Measurements from ENCODE around the gene VSIG10. TPM values are rescaled to one million over a fixed set of nuclear protein-coding genes. Genes with fewer than 3 reads are reported as not detected.

Gene VSIG10
- total and polyA plus RNA-seq, 10 donors, result 4.9 to 22.9 (median 13.4) TPM

GRCh38 chr12:118148287-118148686 is 44.5 kb upstream of the VSIG10 start:
- Histone ChIP-seq H3K9me3 (no peaks in the 10 kb centered on the region), H3K4me3 (no peak overlapping the region), H3K27me3 (replicated peaks in 1 of 7) (no peaks in the 10 kb centered on the region), H3K27ac (peak overlapping the region in 1 of 8 donors; percentile 6), H3K4me1 (no peaks in the 10 kb centered on the region), H3K36me3 (peaks cover 0 to 100% (median 53%) of the 10 kb centered on the region in 6 donors)
- TF ChIP-seq CTCF (IDR thresholded peaks at IDR 0.05 in 8 of 11, conservative IDR thresholded peaks at IDR 0.05 in 3 of 11), result no peak
- TF ChIP-seq POLR2AphosphoS5 (IDR thresholded peaks at IDR 0.05), result no peak
- no peak for TF ChIP-seq POLR2A (IDR thresholded peaks at IDR 0.05)
- intact Hi-C loops (cut with DNase I; ENCODE audit: low total_unique reads), result no loop called here
- no peak for DNase-seq
- WGBS, 5 donors, result 95 to 98% (median 95%) methylated on average over 5 of the region's 5 CpGs

DNA sequence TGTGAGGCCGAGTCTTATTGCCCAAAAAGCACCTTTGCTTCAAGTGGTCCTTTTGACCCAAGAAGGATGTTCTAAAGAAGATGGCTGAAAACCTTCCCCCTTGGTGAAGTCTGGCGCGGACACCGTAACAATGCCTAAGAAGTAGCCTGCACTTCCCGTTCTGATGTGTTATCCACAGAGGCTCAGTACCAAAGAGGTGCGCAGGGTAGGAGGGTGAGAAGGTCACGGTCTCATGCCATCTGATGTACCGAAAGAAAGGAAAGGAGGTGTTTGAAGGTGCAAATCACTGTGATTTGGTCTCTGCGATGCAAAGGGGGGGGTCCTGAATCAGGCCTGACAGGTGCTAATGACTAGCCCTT is 42.0 kb upstream of the VSIG10 start:
- H3K4me3 ChIP-seq, result no peak overlapping the region
- WGBS, 5 donors, result 82 to 89% (median 85%) methylated on average over 9 of the region's 9 CpGs
- no peaks in the 10 kb centered on the region for H3K9me3 ChIP-seq
- no peaks in the 10 kb centered on the region for H3K4me1 ChIP-seq
- H3K27me3 ChIP-seq (replicated peaks in 1 of 7), result no peaks in the 10 kb centered on the region
- intact Hi-C loops (cut with DNase I; ENCODE audit: low total_unique reads), result no loop called here
- TF ChIP-seq POLR2AphosphoS5 (IDR thresholded peaks at IDR 0.05) (peak in 1 of 3 donors; percentile 12), POLR2A (IDR thresholded peaks at IDR 0.05) (no peak)
- peak overlapping the region in 3 of 8 donors; percentile 21 to 61 (median 31) for H3K27ac ChIP-seq
- peaks cover 0 to 100% (median 48%) of the 10 kb centered on the region in 6 donors for H3K36me3 ChIP-seq
- no peak for DNase-seq

DNA sequence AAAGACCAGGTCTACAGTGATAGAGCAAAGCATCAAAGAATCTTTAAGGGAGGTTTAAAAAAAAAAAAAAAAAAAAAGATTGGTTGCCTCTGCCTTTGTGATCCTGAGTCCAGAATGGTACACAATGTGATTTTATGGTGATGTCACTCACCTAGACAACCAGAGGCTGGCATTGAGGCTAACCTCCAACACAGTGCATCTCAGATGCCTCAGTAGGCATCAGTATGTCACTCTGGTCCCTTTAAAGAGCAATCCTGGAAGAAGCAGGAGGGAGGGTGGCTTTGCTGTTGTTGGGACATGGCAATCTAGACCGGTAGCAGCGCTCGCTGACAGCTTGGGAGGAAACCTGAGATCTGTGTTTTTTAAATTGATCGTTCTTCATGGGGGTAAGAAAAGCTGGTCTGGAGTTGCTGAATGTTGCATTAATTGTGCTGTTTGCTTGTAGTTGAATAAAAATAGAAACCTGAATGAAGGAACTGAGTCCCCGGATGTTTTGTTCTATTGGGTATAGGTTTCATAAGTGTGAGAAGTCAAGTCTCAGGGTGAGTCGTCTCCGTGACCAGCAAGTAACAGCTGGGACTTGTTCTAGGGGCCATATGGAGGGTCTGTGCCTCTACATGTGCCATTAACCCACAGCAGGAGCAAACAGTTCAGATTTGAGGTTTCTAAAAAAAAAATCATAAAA is 41.4 kb upstream of the VSIG10 start:
- no peak for DNase-seq
- 75 to 82% (median 80%) methylated on average over 7 of the region's 7 CpGs for WGBS, 5 donors
- Histone ChIP-seq H3K4me1 (no peaks in the 10 kb centered on the region), H3K27me3 (replicated peaks in 1 of 7) (no peaks in the 10 kb centered on the region), H3K4me3 (no peak overlapping the region), H3K9me3 (no peaks in the 10 kb centered on the region), H3K27ac (peak overlapping the region in 3 of 8 donors; percentile 21 to 61 (median 31)), H3K36me3 (peaks cover 0 to 100% (median 49%) of the 10 kb centered on the region in 6 donors)
- no peak for TF ChIP-seq POLR2A (IDR thresholded peaks at IDR 0.05)
- no peak for TF ChIP-seq POLR2AphosphoS5 (IDR thresholded peaks at IDR 0.05)
- TF ChIP-seq CTCF (IDR thresholded peaks at IDR 0.05 in 8 of 11, conservative IDR thresholded peaks at IDR 0.05 in 3 of 11), result no peak
- intact Hi-C loops (cut with DNase I; ENCODE audit: low total_unique reads), result no loop called here

DNA sequence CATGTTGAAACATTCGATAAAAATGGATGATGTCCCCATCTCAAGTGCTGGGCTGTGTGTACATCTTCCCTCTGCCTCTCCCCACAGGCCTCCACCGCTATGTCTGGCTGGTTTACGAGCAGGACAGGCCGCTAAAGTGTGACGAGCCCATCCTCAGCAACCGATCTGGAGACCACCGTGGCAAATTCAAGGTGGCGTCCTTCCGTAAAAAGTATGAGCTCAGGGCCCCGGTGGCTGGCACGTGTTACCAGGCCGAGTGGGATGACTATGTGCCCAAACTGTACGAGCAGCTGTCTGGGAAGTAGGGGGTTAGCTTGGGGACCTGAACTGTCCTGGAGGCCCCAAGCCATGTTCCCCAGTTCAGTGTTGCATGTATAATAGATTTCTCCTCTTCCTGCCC is 40.7 kb upstream of the VSIG10 start:
- DNase-seq, result no peak
- intact Hi-C loops (cut with DNase I; ENCODE audit: low total_unique reads), result no loop called here
- 94 to 99% (median 95%) methylated on average over 13 of the region's 13 CpGs for WGBS, 5 donors
- TF ChIP-seq POLR2AphosphoS5 (IDR thresholded peaks at IDR 0.05) (no peak), CTCF (IDR thresholded peaks at IDR 0.05 in 8 of 11, conservative IDR thresholded peaks at IDR 0.05 in 3 of 11) (no peak), POLR2A (IDR thresholded peaks at IDR 0.05) (no peak)
- Histone ChIP-seq H3K4me1 (peaks cover 0 to 6% (median 0%) of the 10 kb centered on the region in 6 donors), H3K36me3 (peaks cover 0 to 100% (median 52%) of the 10 kb centered on the region in 6 donors), H3K9me3 (no peaks in the 10 kb centered on the region), H3K27ac (no peak overlapping the region), H3K4me3 (no peak overlapping the region), H3K27me3 (replicated peaks in 1 of 7) (no peaks in the 10 kb centered on the region)

Data from spleen (tissue), 11 donors.